Central memory CD4-positive, alpha-beta T cell (primary cell): ENCODE measurements around the gene ENPP5.
"Not testable (repeated sequence)": the region's sequence is repeated elsewhere in the genome, so short reads cannot be mapped to it uniquely, and the experiment has no call there.

ENCODE experiments used
- DNase-seq: peaks from one replicate; pipeline ENCODE4 v3.0.0; 2022

The ENPP5 gene

GRCh38 chr6:46172176-46172575 is 1.4 kb upstream of the ENPP5 start:
- no peak for DNase-seq

- DNase-seq, result no peak
Observed at GRCh38 chr6:46160102-46160501, 10.7 kb downstream of the ENPP5 start.

- no peak for DNase-seq
Observed at GRCh38 chr6:46159229-46159628, 11.6 kb downstream of the ENPP5 start.

- DNase-seq, result no peak
Observed at GRCh38 chr6:46156701-46157100, 14.1 kb downstream of the ENPP5 start.

GRCh38 chr6:46149066-46149465 is 21.7 kb downstream of the ENPP5 start:
- not testable (repeated sequence) for DNase-seq

- DNase-seq, result no peak
Observed at GRCh38 chr6:46144270-46144669, 26.5 kb downstream of the ENPP5 start.

GRCh38 chr6:46138281-46138680 is 32.5 kb downstream of the ENPP5 start:
- DNase-seq, result no peak

GRCh38 chr6:46137387-46137786 is 33.4 kb downstream of the ENPP5 start:
- DNase-seq, result no peak

GRCh38 chr6:46136831-46137230 is 33.9 kb downstream of the ENPP5 start:
- DNase-seq, result no peak

GRCh38 chr6:46135176-46135575 is 35.6 kb downstream of the ENPP5 start:
- no peak for DNase-seq

GRCh38 chr6:46134216-46134615 is 36.6 kb downstream of the ENPP5 start:
- no peak for DNase-seq

GRCh38 chr6:46131291-46131690 is 39.5 kb downstream of the ENPP5 start:
- not testable (repeated sequence) for DNase-seq

- DNase-seq, result no peak
Observed at GRCh38 chr6:46130666-46131065, 40.1 kb downstream of the ENPP5 start.

- peak; percentile 91 for DNase-seq
Observed at GRCh38 chr6:46129629-46130511, 40.9 kb downstream of the ENPP5 start, which contains the start of gene ENPP4. ENPP4 (plus strand) TSS chr6:46129989; CDS start chr6:46139584, 9,595 bp downstream.

GRCh38 chr6:46129291-46129628 is 41.5 kb downstream of the ENPP5 start:
- DNase-seq, result no peak

GRCh38 chr6:46128476-46128875 is 42.3 kb downstream of the ENPP5 start:
- DNase-seq, result no peak

- DNase-seq, result not testable (repeated sequence)
Observed at GRCh38 chr6:46119679-46120078, 51.1 kb downstream of the ENPP5 start.

GRCh38 chr6:46118836-46119235 is 51.9 kb downstream of the ENPP5 start:
- DNase-seq, result no peak

GRCh38 chr6:46118157-46118556 is 52.6 kb downstream of the ENPP5 start:
- no peak for DNase-seq

GRCh38 chr6:46116289-46116688 is 54.5 kb downstream of the ENPP5 start:
- DNase-seq, result no peak

- DNase-seq, result no peak
Observed at GRCh38 chr6:46115634-46116033, 55.1 kb downstream of the ENPP5 start.

GRCh38 chr6:46113370-46113769 is 57.4 kb downstream of the ENPP5 start:
- no peak for DNase-seq
